ENCODE measurements around the gene LZTR1. TPM values are rescaled to one million over a fixed set of nuclear protein-coding genes. Genes with fewer than 3 reads are reported as not detected.
"Not testable (repeated sequence)": the region's sequence is repeated elsewhere in the genome, so short reads cannot be mapped to it uniquely, and the experiment has no call there.

The LZTR1 gene
- polyA plus RNA-seq, 4 donors, result 36.7 to 71.0 (median 54.6) TPM

DNA sequence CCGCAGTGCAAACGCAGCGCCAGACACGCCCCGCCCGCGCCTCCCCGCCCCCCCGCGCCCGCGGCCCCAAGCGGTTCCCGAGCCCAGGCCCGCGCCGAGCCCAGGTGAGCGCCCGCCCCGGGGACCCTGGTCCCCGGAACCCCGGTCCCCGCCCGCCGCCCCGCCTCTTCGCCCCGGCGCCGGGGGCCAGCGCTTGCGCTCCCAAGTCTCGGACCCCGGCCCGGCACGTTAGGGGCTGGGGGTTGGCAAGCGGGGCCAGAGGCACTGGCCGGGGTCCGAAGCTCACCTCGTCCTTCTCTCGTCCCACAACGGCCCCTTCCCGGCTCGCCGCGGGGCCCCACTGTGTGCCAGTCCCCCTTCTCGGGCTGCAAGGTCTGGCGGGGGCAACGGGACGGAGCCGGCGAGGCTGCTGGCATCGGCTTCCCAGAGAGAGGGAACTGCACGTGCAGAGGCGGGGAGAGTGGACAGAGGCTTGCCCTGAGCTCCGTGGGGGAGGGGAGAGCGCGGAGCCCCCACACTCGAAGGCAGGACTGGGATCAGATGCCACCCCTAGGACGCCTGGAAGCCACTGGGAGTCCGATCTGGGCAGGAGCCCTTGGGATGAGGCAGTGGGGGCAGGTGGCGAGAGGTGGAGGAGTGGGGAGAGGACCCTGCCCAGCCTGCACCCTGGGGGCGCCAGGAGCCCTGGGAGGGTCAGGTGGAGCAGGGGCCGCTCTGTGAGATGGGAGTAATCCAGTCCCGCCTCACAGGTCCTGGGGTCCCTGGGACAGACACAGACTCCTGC lies 16.8 kb upstream of the LZTR1 start:
- DNase-seq (ENCODE audit: low read depth in 4 of 4, low spot score in 2 of 4), result no peak

- no peak for DNase-seq (ENCODE audit: low read depth in 4 of 4, low spot score in 2 of 4)
Measured at GRCh38 chr22:20965888-20966855, 15.9 kb upstream of the LZTR1 start.

GRCh38 chr22:20966883-20967696 lies 15.0 kb upstream of the LZTR1 start, which contains the start of gene AIFM3:
AIFM3 (plus strand) TSS chr22:20967255; CDS start chr22:20967945, 690 bp downstream.
- DNase-seq (ENCODE audit: low read depth in 4 of 4, low spot score in 2 of 4), result no peak

DNA sequence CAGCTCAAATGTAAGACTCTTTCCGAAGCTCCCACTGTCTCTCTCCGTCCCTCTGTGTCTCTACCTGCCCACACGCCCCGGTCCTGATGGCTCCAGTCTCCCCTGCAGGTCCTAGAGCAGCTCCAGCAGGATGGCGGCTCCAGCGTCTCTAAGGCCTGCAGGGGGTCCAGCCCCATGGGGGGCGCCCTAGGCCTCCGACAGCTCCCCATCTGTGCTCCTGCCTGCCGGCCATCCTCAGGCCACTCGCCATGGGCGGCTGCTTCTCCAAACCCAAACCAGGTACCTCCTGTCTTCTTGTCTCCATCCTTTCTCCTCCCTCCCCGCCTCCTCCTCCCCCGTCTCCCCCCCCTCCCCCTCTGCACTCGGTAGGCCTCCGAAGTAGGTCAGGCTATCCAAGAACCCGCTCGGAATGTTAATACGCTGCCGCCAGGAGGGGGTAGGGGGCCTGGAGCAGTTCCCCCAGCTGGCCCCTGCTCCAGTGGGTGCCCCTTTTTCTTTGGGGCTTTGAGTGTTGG lies 14.3 kb upstream of the LZTR1 start:
- DNase-seq (ENCODE audit: low read depth in 4 of 4, low spot score in 2 of 4), result no peak

- DNase-seq (ENCODE audit: low read depth in 4 of 4, low spot score in 2 of 4), result no peak
Measured at GRCh38 chr22:20968281-20968977, 13.7 kb upstream of the LZTR1 start.

DNA sequence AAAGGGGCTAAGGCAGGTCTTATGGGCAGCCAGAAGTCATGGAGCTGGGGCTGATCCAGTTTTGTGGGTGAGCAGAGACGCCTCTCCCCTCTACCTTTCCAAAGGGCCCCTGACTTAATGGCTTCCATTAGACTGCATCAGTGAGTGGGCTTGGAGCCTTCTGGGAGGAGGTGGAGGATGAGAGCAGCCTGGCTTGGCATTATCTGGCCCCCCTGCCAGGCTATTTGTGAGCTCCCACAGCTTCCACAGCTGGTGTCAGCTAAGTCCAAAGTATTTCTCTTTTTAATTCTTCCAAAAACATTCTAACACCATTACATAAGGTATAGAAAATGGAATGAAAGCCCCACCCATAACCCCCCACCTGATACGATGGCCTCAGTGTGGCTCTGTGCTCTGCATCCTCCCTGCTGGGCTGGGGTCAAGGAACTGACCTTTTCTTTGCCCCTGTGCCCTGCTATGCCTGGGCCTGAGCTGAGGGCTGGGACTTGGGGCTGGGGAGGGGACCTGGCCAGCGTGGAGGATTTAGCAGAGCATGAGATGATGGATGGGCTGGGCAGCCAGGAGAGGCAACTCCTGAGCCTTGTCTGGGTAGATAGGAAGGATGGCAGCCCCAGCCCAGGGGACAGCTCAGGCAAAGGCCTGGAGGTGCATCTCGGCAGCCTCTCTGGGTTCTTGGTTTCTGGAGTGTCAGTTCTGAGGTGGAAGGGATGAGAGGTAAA lies 11.0 kb upstream of the LZTR1 start:
- no peak for DNase-seq (ENCODE audit: low read depth in 4 of 4, low spot score in 2 of 4)

DNA sequence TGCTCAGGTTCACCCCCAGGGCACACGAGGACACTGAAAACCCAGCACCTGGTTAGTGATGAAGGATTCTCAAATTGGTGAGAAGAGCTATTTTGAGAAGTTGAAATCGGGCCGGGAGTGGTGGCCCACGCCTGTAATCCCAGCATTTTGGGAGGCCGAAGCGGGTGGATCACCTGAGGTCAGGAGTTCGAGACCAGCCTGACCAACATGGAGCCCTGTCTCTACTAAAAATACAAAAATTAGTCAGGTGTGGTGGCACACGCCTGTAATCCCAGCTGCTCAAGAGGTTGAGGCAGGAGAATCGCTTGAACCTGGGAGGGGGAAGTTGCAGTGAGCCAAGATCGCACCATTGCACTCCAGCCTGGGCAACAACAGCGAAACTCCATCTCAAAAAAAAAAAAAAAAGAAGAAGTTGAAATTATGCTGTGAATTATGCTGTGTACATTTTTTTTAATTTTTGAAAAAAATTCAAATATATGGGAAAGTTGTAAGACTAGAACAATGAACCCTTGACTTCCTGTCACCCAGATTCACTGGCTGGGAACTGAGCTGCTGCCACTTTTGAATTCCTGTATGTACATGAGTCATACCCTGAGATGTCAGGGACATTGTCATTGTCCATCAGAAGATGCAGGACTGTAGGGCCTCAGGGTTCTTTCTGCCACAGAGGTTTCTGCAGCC lies 9.9 kb upstream of the LZTR1 start:
- not testable (repeated sequence) for DNase-seq (ENCODE audit: low read depth in 4 of 4, low spot score in 2 of 4)

DNA sequence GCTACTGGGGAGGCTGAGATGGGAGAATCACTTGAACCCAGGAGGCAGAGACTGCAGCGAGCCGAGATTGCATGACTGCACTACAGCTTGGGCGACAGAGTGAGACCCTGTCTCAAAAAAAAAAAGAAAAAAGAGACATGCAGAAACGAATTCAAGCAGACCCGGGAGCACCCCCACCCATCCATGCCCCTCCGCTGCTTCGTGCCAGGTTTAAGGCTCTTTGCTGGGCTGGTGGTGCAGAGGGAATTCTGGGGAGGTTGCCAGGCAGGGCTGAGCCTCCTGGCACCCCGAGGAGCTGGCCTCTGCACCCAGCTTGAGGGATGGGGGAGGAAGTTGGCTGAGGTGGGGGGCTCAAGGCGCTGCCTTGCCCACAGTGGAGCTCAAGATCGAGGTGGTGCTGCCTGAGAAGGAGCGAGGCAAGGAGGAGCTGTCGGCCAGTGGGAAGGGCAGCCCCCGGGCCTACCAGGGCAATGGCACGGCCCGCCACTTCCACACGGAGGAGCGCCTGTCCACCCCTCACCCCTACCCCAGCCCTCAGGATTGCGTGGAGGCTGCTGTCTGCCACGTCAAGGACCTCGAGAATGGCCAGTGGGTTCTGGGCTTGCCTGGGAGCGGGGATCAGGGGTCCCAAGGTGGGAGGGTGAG lies 9.0 kb upstream of the LZTR1 start:
- no peak for DNase-seq (ENCODE audit: low read depth in 4 of 4, low spot score in 2 of 4)

DNA sequence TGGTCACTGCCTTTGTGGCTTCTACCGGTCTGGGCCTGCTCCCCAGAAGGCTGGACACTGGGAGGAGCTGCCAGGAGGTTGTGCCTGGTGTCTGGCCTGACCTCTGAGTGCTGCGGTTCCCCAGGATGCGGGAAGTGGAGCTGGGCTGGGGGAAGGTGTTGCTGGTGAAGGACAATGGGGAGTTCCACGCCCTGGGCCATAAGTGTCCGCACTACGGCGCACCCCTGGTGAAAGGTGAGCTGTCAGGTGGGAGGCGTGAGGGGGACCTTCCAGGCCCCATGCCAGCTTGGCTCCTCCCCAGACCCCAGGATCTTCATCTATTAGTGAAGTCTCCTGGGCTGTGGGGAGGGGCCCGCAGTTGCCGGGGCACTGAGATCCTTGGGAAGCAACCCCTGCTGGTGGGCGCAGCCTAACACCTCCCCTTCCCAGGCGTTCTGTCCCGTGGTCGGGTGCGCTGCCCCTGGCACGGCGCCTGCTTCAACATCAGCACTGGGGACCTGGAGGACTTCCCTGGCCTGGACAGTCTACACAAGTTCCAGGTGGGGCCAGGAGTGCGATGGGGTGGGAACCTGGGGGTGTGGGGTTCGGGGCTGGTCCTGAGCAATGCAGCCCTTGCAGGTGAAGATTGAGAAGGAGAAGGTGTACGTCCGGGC lies 8.3 kb upstream of the LZTR1 start:
- no peak for DNase-seq (ENCODE audit: low read depth in 4 of 4, low spot score in 2 of 4)

DNA sequence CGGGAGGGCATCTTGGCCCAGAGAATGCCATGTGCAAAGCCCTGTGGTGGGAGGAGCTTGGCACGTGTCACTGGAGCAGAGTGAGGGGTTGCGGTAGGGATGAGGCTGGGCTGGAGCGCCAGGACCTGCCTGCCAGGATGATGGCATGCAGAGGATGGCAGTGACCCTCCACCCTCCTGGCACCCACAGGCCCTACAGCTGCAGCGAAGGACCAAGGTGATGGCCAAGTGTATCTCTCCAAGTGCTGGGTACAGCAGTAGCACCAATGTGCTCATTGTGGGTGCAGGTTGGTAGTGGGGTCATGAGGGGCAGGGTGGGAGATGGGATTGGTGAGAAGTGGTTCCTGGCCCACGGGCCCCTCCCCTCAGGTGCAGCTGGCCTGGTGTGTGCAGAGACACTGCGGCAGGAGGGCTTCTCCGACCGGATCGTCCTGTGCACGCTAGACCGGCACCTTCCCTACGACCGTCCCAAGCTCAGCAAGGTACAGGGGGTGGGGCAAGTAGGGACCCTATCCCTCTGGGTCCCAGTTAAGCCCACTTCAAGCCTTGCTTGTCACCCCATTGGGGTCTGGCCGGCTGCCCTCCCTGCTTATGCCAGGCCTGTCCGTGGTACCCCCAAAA lies 7.7 kb upstream of the LZTR1 start:
- DNase-seq (ENCODE audit: low read depth in 4 of 4, low spot score in 2 of 4), result no peak

GRCh38 chr22:20975541-20976290 lies 6.4 kb upstream of the LZTR1 start:
- DNase-seq (ENCODE audit: low read depth in 4 of 4, low spot score in 2 of 4), result no peak

GRCh38 chr22:20976291-20976877 lies 5.7 kb upstream of the LZTR1 start:
- no peak for DNase-seq (ENCODE audit: low read depth in 4 of 4, low spot score in 2 of 4)

GRCh38 chr22:20977019-20977418 lies 5.1 kb upstream of the LZTR1 start:
- no peak for DNase-seq (ENCODE audit: low read depth in 4 of 4, low spot score in 2 of 4)

DNA sequence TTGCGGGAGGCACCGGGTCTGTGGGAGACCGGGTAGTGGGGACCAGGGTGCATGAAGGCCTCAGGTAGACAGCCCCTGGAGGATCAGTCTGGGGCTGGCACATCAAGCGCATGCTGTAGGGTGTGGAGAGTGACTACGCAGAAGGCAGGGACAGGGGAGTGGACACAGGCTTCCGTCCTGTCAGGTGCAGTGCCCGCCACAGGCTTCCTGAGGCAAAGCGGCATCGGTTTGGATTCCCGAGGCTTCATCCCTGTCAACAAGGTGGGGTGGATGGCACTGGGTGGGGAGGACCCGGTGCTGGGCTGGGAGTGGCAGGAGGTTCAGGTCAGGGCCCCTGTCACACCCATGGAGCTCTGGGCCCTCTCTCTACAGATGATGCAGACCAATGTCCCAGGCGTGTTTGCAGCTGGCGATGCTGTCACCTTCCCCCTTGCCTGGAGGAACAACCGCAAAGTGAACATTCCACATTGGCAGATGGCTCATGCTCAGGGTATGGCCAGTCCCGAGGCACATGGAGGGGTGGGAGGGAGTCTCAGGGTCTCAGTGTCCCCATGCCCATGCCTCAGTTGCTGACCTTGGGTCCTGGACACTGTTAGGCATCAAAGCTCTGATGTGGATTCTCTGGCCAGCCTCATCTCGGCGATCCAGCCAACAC lies 4.5 kb upstream of the LZTR1 start:
- no peak for DNase-seq (ENCODE audit: low read depth in 4 of 4, low spot score in 2 of 4)

- DNase-seq (ENCODE audit: low read depth in 4 of 4, low spot score in 2 of 4), result no peak
Measured at GRCh38 chr22:20978419-20978818, 3.7 kb upstream of the LZTR1 start.

Measured in left renal cortex interstitium (tissue), 4 donors.